HG02943 (cell line): ENCODE results near the gene SEC14L5.
"Not testable (repeated sequence)": the region's sequence is repeated elsewhere in the genome, so short reads cannot be mapped to it uniquely, and the experiment has no call there.

ENCODE experiments used
- ATAC-seq: cut with Tn5 transposase; IDR thresholded peaks from one replicate; pipeline ENCODE4 v1.9.1; 2021; ENCODE audit warnings: mild to moderate bottlenecking, low read depth, moderate library complexity; ENCODE audit not compliant: unreplicated experiment

SEC14L5 gene

DNA sequence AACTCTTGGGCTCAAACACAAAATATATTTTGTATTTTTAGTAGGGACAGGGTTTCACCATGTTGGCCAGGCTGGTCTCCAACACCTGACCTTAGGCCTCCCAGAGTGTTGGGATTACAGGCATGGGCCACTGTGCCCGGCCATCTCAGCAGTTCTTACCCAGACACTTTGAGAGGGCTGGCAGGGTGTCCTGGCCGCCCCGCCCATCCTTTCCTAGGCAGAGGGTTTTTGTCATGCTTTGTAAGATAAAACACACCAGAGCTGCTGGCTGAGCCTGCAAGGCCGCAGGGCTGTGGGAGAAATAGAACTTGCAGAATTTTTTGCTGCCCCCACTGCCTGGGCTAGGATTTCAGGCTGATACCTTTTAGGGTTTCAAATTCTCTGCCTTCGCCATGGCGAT lies 29.9 kb upstream of the SEC14L5 start:
- no peak for ATAC-seq

DNA sequence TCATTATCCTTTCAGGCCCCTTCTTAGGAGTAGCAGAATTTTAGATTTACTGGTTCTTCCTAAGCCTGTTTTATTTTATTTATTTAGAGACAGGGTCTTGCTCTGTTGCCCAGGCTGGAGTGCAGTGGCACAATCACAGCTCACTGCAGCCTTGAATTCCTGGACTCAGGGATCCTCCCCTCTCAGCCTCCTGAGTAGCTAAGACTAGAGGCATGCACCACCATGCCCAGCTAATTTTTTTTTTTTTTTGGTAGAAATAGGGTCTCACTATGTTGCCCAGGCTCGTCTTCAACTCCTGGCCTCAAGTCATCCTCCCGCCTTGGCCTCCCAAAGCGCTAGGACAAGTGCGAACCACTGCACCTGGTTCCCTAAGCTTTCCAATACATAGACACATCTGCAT lies 28.5 kb upstream of the SEC14L5 start:
- ATAC-seq, result not testable (repeated sequence)

DNA sequence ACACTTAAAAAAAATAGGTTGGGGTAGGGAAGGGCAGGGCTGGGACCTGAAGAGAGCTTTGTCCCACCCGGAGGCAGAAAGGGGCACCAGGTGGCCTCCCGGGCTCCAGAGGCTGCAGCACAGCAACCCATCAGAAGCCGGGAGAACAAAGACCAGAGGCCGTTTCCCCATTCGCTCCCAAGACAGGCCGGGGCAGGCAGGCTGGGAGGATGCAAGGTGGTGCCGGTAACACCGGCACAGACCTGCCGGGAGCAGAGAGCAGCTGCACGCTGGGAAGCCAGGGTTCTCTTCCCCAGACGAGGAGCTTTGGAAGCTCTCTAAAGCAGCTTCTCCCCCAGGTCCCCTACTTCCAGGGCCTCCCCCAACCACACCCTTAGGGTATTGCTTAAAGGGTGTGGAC lies 26.7 kb upstream of the SEC14L5 start:
- ATAC-seq, result no peak

DNA sequence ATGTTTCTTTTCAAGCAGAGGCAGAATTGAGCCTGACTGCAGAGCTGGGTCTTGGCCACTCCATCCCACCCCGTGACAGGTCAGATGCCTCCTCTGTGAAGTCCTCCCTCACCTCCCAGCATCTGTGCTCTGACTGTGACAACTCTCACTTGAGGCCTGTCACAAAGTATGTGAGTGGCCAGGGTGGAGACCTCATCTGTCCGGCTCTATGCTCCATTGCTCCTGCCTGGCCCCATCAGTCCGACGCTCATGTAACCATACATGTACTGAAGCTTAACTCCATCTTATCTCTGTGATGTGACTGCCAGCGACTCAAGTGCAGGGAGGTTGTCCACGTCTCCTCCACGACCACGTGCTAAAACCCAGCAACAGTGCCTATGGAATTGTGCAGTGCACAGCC lies 24.7 kb upstream of the SEC14L5 start:
- ATAC-seq, result no peak

DNA sequence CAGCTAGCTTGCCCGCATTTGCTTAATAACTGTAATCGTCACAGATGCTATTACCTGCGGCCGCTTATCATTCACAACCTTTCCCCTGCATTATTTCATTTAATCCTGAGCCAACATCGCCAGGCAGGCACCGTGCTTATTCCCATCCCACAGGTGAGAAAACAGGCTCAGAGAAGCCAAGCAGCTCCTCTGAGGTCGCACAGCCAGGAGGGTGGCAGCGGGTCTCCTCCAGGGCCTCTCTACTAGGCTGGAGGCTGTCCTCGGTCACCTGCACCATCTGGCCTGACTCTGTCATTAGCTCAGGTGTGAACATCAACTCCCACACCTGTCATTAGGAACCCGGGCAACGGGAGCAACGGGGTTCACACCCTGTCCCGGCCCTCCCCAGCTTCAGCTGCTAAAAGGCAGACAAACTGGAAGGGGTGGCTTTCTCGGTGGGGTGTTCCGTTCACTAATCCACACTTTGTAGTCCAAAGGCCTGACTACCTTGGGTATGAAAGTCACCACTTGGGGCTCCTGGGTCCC lies 24.2 kb upstream of the SEC14L5 start:
- no peak for ATAC-seq

DNA sequence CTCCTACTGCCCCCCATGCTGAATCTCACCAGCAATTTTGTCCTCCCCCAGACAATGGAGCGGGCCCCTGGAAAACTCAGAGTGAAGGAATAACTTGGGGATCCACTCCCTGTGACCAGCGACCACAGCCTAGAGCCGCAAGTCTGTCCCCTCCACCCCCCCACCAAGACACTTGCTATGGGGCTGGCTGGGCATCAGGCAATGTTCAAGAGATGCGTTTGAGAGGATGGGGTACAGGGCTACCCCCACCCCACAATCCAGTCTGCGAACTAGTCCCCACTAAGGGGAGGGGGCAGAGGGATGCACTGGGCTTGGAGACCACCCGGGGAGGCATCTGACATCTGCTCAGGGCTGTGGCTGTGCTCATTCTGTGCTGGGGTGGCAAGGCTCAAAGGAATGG lies 23.5 kb upstream of the SEC14L5 start:
- ATAC-seq, result no peak

DNA sequence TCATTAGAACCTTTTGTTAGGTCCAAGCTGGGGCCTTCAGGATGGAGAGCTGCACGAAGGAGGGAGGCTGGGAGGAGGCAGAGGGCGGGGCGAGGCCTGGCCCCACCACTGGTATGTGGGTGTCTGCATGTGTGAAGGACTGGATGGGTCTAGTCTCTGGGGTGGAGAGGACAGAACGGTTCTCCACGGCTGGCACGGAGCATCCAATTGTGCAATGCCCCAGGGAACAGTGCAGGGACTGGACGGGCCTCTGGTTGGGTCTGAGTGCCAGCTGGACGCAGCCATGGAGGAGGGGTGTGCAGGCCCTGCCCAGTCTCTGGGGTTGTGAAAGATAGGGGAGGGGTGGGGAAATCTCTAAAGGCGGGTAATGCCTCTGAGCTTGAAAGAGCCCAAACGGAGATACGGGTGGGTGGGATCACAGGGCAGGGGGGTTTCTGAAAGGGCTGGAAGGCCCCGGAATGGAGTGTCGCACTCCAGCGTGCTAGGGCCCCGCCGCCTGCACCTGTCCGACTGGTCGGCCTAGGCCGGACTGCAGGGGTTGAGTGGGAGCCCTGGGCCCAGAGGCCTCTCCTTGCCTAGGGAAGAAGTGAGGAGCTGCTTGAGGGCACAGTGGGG lies 22.8 kb upstream of the SEC14L5 start:
- no peak for ATAC-seq

DNA sequence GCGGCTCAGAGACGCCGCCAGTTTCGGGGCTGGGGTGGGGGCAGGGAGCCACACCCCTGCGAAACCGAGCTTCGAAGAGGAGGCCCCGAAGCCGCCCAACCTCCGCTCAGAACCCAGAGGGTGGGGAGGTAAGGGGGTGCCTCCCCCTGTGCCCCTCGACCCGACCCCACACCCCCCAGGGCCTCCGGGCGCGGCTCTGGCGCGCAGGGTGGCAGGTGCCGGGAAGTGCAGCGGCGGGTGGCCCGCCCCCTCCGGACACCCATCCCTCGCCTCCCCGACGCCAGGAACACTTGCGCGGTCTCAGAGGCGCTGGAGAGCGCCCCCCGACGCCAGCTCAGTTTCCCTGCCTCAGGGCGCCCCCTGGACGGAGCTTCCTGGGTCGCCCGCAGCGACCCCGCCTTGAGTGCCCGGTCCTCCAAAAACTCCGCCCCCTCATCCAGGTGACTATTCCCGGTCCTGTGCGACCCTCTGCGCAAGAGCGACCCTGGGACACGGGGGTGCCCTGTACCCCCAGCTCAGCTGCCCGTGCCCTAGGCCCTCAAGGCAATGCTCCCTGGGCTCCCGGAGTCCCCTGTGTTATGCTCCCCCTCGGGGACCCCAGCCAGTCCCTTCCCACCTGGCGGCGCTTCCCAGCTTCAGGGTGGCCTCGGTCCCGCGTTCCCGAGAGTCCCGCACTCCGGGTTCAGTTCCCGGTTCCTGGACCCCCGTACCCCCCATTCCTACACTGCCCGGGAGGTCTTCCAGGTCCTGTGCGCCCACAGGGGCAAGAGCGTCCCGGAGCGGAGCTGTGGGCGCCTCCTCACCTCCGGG lies 21.7 kb upstream of the SEC14L5 start:
- no peak for ATAC-seq

DNA sequence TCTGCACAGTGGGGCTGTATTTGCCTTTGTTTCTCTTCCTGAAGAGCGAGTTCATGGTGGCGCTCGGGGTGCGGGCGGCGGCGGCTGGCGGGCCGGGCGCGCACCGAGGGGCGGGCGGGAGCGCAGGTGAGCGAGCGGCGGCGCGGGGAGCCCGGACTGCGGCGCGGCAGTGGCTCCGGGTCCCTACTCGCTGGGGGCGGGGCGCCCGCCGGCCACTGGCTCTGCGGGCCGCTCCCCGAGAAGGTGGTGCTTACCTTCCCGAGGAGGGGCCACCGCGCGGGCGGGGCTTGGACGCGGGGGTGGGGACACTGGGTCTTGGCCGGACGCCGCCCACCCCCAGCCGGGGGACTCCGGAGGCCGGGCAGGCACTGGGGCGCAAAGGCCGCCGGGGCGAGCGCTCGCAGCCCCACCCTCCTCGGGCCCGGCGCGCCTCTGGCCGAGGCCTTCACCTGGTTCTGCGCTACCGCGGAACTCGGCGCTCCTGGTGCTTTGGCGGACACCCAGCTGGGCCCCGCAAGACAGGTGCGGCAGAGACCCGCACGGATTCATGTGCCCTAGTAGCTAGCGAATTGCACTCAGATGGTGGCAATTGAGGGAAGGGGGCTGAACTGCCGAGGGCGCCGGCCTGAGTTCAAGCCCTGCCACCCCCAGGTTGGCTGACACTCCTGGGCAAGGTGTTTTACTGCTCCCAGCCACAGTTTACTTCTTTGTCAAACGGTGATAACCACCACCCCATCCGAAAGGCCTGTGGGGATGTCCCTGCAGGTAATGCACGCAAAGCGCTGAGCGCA lies 20.9 kb upstream of the SEC14L5 start, which contains the start of gene PPL:
Gene PPL (minus strand): TSS at position 158 of the 791 bp plus-strand sequence. CDS start 103 bp downstream, at position 55.
- ATAC-seq, result no peak

DNA sequence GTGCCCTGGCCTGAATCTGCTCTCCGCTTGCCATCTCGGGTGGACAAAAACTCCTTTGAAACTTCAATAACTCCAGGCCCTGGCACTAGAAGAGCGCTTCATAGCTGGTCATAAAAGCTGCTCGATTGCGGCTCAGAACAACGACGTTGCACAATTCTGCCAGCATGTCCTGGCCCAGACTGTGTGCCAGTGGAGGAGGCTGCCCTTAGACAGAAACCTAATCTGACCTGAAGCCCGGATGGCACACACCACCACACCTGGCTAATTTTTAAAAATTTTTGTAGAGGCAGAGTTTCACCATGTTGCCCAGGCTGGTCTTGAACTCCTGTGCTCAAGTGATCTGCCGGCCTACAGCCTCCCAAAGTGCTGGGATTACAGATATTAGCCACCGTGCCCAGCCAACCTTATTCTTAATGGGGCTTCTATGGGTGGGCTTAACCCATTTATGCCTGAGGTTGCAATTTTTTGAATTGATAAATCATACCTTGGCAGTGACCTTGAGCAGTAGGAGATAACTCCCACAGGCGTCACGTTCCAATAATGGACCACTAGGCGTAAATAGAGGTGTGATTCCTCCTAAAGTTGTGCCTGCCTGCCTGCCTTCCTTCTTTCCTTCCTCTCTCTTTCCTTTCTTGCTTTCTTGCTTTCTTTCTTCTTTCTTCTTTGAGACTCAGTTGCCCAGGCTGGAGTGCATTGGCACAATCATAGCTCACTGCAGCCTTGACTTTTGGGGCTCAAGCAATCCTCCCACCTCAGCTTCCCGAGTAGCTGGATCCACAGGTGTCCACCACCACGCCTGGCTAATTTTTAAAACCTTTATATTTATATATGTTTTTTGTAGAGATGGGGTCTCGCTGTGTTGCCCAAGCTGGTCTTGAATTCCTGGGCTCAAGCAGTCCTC lies 20.1 kb upstream of the SEC14L5 start:
- no peak for ATAC-seq

DNA sequence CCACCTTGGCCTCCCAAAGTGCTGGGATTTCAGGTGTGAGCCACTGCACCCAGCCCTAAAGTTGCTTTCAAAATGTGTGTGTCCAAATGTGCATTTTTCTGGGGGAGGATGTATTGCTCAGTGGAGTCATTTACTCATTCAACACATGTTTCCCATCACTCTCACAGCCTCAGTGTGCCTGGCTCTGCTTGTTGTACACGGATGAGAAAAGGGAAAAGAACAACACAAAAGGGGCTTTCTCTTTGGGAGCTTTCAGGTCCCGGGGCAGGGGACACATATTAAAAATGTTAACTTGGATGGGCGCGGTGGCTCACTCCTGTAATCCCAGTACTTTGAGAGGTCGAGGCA lies 19.5 kb upstream of the SEC14L5 start:
- ATAC-seq, result no peak

DNA sequence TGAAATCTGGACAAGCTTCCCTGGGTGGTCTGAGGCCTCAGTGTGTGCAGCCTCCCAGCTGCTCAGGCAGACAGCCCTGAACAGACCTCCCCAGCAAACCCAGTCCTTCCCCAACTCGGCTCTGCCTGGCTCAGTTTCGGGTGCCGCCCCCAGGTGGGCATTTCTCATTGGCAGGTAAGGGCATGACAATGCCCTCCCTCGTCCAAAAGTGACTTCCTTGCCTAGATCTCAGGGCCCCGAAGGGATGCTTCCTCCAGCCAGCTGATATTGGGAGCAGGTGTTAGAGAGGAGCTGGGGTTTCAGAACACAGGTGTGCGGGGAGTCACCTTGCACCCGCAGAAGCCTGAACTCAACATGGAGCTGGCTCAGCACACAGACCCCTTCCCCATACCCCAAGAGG lies 17.4 kb upstream of the SEC14L5 start:
- ATAC-seq, result no peak

DNA sequence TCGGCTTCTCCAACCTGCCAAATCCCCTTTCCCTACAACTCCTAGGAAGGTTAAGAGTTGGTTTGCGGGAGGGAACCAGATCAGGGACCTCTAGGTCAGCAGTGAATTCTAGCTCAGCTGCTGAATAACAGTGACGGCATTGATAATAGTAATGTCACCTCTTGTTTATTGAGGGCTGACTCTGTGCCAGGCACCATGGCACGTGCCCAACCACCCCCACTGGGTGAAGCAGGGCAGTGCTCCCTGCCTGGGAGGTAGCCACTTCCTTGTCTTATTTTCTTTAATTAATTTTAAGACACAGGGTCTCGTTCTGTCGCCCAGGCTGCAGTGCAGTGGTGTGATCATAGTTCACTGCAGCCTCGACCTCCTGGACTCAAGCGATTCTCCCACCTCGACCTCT lies 15.6 kb upstream of the SEC14L5 start:
- ATAC-seq, result no peak

DNA sequence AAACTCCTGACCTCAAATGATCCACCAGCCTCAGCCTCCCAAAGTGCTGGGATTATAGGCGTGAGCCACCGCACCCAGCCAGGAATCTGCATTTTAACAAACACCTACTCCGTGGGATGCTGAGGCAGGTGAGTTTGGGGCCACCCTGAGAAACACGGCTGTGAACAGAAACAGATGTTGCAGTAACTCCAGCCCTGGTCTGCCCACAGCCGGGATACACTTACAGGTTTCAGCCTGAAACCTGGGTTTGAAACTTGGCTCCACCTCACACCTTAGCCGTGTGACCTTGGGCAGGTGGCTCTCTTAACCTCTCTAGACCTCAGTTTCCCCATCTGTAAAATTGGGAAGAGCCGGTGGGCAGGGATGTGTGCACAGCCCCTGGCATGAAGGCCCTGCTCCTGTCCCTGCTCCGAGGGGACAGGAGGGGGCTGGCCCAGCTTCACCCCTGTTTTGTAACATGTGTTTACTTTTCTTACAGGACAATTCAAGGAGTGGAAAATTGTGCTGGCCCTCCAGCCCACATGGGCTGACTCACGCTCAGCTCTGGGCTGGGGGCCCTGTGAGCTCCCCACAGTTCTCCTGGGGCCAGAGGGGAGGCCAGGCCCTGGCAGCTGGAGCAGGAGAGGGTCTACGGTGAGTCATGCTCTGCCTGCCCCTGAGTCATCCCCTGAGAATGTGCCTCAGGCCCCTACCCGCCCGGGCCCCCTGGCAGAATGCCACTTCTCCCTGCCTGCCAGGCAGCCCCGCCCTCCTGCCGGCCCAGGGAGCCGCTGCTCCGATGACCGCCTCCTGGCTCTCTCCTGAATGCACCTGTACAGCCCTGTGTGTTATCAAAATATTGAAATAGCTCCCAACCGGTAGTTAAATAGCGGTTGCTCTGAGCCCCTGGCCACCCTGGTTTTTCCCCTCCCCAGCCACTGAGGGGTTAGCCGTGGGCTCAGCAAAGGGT lies 13.5 kb upstream of the SEC14L5 start:
- no peak for ATAC-seq

DNA sequence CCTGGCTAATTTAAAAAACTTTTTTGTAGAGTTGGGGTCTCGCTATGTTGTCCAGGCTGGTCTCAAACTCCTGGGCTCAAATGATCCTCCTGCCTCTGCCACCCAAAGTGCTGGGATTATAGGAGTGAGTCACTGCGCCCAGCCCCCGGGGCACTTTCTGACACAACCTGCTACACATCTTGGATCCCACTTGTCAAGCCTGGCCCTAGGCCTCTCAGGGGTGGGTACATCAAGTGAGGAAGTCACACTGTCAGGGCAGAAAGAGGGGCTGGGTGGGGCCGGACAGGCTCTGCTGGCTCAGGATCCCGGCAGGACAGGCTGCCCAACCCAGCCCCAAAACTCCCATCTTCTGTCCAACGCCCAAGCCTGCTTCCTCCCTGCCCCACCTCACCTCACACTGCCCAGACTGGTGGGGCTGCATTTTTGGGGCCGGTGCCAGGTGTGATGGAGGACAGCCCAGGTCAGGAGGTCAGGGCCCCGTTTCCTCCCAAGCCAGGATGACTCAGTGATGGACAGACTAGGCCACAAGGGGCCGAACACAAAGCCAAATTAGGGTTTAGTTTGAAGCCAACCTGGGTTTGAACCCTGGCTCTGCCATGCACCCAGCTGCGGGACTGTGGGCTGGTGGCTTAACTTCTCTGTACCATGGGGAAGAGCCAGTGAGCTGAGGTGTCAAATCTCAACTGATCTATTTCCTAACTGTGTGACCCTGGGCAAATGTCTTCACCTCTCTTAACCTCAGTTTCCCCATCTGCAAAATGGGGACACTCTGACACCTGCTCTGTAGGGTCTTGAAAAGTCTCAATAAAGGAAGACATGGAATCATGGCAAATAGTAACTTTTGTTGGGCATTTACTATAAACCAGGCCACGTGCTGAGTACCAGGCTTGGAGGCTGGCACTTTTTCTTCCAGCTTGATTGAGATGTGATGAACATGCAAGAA lies 12.3 kb upstream of the SEC14L5 start:
- ATAC-seq, result no peak

DNA sequence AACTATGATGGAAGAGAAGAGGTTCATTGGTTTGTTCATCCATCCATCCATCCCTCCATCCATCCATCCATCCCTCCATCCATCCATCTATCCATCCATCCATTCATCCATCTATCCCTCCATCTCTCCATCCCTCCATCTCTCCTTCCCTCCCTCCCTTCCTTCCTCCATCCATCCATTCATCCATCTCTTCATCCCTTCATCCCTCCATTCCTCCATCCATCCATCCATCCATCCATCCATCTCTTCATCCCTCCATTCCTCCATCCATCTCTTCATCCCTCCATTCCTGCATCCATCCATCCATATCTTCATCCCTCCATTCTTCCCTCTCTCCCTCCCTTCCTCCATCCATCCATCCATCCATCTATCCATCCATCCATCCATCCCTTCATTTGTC lies 11.2 kb upstream of the SEC14L5 start:
- no peak for ATAC-seq

DNA sequence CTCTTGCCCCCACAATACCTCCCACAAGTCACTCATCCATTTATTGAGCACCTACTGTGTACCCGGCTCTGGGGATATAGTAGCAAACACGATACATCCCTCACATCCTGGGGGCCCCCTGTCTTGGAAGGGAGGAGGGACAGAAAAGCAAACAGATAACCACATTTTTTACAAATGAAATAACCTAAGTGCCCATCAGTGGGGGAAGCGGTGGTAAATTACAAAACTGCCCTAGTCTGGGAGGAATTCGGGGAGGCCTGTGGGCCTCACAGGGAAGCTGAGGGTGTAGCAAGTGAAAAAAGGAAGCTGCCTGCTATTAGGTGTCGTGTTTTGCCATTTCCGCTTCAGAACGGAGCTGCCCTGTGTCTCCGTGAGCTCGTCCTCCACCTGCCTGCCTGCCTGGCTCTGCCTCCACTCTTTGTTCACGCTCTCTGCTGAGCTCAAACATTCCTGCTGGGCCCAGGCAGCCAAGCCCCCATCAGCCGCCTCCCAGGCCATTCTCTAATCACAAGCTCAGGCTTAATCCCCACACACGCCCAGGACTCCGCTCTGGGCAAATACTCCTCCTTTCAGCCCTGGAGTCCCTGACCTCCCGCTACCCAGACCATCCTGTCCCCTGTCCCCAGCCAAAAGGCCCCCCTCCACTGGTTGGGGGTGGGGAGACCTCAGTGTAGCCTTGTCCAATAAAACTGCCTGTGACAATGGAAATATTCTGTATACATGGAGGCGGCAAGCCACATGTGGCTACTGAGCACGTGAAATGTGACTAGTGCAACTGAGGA lies 10.2 kb upstream of the SEC14L5 start:
- no peak for ATAC-seq
